ENCODE data around the gene SUPT20HL2.
"Not testable (repeated sequence)": the region's sequence is repeated elsewhere in the genome, so short reads cannot be mapped to it uniquely, and the experiment has no call there.

SUPT20HL2 gene

GRCh38 chrX:24334461-24334860 lies 20.6 kb upstream of the SUPT20HL2 start:
- H3K27ac ChIP-seq (ENCODE audit: low read depth, low read length), result no peak overlapping the region
- H3K27me3 ChIP-seq (ENCODE audit: control insufficient read depth in 1 of 2, insufficient read depth in 2 of 2, low read length in 2 of 2), result no peaks in the 10 kb centered on the region
- no peaks in the 10 kb centered on the region for H3K4me1 ChIP-seq (ENCODE audit: insufficient read depth, low read length)
- no peak overlapping the region for H3K4me3 ChIP-seq (ENCODE audit: low read depth in 1 of 2, low read length in 2 of 2)
- no peaks in the 10 kb centered on the region for H3K9me3 ChIP-seq (ENCODE audit: low read length)
- H3K9ac ChIP-seq (ENCODE audit: low read length), result no peak overlapping the region
- H3K36me3 ChIP-seq (ENCODE audit: insufficient read depth, low read length), result no peaks in the 10 kb centered on the region

DNA sequence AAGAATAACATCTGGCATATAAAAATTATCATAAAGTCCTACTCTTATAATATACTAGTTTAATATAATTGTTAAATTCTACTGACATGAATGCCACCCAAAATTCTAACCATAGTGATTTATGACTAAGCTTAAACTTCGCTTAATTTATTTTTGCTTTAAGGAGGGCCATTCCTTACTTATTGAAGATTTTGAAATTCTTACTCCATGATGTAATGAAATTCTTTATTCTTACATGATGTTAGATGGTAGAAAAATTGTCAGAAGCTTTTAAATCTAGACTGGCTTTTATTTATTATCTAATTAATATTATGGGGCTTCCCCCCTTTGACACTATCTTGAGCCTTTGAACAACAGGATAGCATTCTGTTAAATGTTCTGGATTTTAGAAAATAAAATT lies 19.5 kb upstream of the SUPT20HL2 start:
- Histone ChIP-seq H3K27me3 (ENCODE audit: control insufficient read depth in 1 of 2, insufficient read depth in 2 of 2, low read length in 2 of 2) (no peaks in the 10 kb centered on the region), H3K9ac (ENCODE audit: low read length) (no peak overlapping the region), H3K36me3 (ENCODE audit: insufficient read depth, low read length) (no peaks in the 10 kb centered on the region), H3K27ac (ENCODE audit: low read depth, low read length) (no peak overlapping the region), H3K4me1 (ENCODE audit: insufficient read depth, low read length) (no peaks in the 10 kb centered on the region), H3K9me3 (ENCODE audit: low read length) (no peaks in the 10 kb centered on the region), H3K4me3 (ENCODE audit: low read depth in 1 of 2, low read length in 2 of 2) (no peak overlapping the region)

DNA sequence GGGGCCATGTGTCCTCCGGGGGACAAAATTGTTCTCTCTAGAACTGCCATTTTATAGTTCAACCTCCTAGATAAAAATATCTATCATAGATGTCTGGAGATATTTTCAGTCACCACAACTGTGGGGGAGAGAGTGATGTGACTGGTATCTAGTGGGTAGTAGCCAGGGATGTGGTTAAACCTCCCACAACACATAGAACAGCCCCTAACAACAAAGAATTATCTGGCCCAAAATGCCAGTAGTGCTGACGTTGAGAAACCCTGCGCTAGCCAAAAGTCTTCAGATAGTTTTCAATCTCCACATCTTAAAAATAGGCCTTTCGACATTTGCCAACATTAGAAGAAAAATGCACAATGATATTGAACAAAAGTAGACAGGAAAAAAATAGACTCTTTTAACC lies 19.0 kb upstream of the SUPT20HL2 start:
- Histone ChIP-seq H3K9ac (ENCODE audit: low read length) (no peak overlapping the region), H3K9me3 (ENCODE audit: low read length) (no peaks in the 10 kb centered on the region), H3K4me1 (ENCODE audit: insufficient read depth, low read length) (no peaks in the 10 kb centered on the region), H3K36me3 (ENCODE audit: insufficient read depth, low read length) (no peaks in the 10 kb centered on the region), H3K4me3 (ENCODE audit: low read depth in 1 of 2, low read length in 2 of 2) (no peak overlapping the region), H3K27me3 (ENCODE audit: control insufficient read depth in 1 of 2, insufficient read depth in 2 of 2, low read length in 2 of 2) (no peaks in the 10 kb centered on the region), H3K27ac (ENCODE audit: low read depth, low read length) (no peak overlapping the region)

- Histone ChIP-seq H3K27ac (ENCODE audit: low read depth, low read length) (no peak overlapping the region), H3K27me3 (ENCODE audit: control insufficient read depth in 1 of 2, insufficient read depth in 2 of 2, low read length in 2 of 2) (no peaks in the 10 kb centered on the region)
These were observed 11.4 kb upstream of the SUPT20HL2 start for GRCh38 chrX:24325231-24325630.

DNA sequence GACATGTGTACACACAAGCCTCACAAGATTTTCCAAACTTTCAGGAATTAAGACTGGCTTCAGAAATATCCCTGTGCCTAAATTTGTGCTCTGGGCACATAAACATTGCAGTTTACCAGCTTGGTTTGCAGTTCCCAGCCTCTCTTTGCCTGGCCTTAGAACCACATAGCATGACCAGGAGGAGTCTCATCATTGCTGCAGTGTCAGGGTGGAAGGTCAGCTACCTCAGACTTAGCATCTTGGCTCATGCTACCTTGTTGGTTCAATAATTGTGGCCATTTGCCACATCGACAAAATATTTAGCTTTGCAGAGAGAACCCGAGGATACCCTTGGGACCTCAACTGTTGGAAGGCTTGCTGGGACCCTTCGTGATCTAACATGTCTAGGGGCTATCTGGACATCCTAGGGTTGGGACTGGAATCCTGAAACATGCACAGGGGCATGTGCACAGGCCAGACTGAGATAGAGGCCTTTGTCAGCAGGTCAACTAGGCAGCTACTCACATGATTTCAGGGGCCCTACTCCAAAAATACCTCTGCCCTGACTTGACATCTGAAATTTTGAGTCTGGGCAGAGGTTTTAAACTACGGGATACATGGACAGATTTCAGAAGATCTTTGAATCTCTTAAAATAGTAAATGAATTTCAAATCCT lies 8.0 kb upstream of the SUPT20HL2 start:
- Histone ChIP-seq H3K36me3 (ENCODE audit: insufficient read depth, low read length) (no peaks in the 10 kb centered on the region), H3K4me3 (ENCODE audit: low read depth in 1 of 2, low read length in 2 of 2) (no peak overlapping the region), H3K27me3 (ENCODE audit: control insufficient read depth in 1 of 2, insufficient read depth in 2 of 2, low read length in 2 of 2) (no peaks in the 10 kb centered on the region), H3K9ac (ENCODE audit: low read length) (no peak overlapping the region), H3K27ac (ENCODE audit: low read depth, low read length) (no peak overlapping the region), H3K4me1 (ENCODE audit: insufficient read depth, low read length) (no peaks in the 10 kb centered on the region), H3K9me3 (ENCODE audit: low read length) (no peaks in the 10 kb centered on the region)

More at GRCh38 chrX:24325231-24325630, 11.4 kb upstream of the SUPT20HL2 start:
- no peaks in the 10 kb centered on the region for H3K4me1 ChIP-seq (ENCODE audit: insufficient read depth, low read length)
- H3K36me3 ChIP-seq (ENCODE audit: insufficient read depth, low read length), result no peaks in the 10 kb centered on the region
- H3K9me3 ChIP-seq (ENCODE audit: low read length), result no peaks in the 10 kb centered on the region
- no peak overlapping the region for H3K4me3 ChIP-seq (ENCODE audit: low read depth in 1 of 2, low read length in 2 of 2)
- H3K9ac ChIP-seq (ENCODE audit: low read length), result no peak overlapping the region

DNA sequence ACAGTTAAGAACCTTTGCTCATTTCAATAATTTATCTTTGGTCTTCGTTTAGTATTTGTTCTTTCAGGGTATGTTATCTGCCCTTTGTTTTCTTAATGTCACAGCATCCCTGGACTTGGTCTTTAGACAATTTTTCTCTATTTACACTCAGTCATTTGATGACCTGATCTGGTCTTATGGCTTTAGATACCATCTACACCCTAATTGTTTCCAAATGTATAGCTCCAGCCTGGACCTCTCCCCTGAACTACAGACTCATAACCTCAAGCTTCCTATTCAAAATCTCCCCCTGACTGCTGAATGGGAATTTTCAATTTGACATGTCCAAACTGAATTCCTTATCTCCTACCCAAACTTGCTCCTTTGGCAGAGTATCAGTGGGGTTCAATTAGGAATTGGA lies 3.7 kb upstream of the SUPT20HL2 start:
- Histone ChIP-seq H3K9ac (ENCODE audit: low read length) (no peak overlapping the region), H3K27ac (ENCODE audit: low read depth, low read length) (no peak overlapping the region), H3K4me3 (ENCODE audit: low read depth in 1 of 2, low read length in 2 of 2) (no peak overlapping the region), H3K27me3 (ENCODE audit: control insufficient read depth in 1 of 2, insufficient read depth in 2 of 2, low read length in 2 of 2) (no peaks in the 10 kb centered on the region), H3K4me1 (ENCODE audit: insufficient read depth, low read length) (no peaks in the 10 kb centered on the region), H3K9me3 (ENCODE audit: low read length) (no peaks in the 10 kb centered on the region), H3K36me3 (ENCODE audit: insufficient read depth, low read length) (no peaks in the 10 kb centered on the region)

GRCh38 chrX:24316111-24316510 lies 2.2 kb upstream of the SUPT20HL2 start:
- no peaks in the 10 kb centered on the region for H3K27me3 ChIP-seq (ENCODE audit: control insufficient read depth in 1 of 2, insufficient read depth in 2 of 2, low read length in 2 of 2)
- no peaks in the 10 kb centered on the region for H3K36me3 ChIP-seq (ENCODE audit: insufficient read depth, low read length)
- H3K27ac ChIP-seq (ENCODE audit: low read depth, low read length), result no peak overlapping the region
- no peaks in the 10 kb centered on the region for H3K4me1 ChIP-seq (ENCODE audit: insufficient read depth, low read length)
- H3K9ac ChIP-seq (ENCODE audit: low read length), result no peak overlapping the region
- H3K4me3 ChIP-seq (ENCODE audit: low read depth in 1 of 2, low read length in 2 of 2), result no peak overlapping the region
- no peaks in the 10 kb centered on the region for H3K9me3 ChIP-seq (ENCODE audit: low read length)

DNA sequence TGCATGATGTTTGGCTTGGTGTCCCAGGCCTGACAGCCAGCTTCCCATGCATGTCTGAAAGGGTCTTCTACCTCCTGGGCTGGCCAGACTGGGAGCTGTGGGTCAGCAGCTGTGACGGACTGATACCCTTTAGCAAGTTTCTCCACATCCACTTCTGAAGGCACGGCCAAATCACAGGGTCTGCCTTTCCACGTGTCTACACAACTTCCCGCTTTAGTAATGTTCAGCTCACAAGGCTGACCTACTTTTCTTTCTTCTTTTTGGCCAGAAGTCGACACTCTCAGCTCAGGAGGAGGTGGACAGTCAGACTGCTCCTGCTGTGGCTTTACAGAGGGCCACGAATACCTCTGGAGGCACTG lies 1.6 kb downstream of the SUPT20HL2 start:
- not testable (repeated sequence) for H3K9ac ChIP-seq (ENCODE audit: low read length); H3K4me3 ChIP-seq (ENCODE audit: low read depth in 1 of 2, low read length in 2 of 2); H3K36me3 ChIP-seq (ENCODE audit: insufficient read depth, low read length); H3K27ac ChIP-seq (ENCODE audit: low read depth, low read length); H3K4me1 ChIP-seq (ENCODE audit: insufficient read depth, low read length); H3K27me3 ChIP-seq (ENCODE audit: control insufficient read depth in 1 of 2, insufficient read depth in 2 of 2, low read length in 2 of 2); H3K9me3 ChIP-seq (ENCODE audit: low read length)

DNA sequence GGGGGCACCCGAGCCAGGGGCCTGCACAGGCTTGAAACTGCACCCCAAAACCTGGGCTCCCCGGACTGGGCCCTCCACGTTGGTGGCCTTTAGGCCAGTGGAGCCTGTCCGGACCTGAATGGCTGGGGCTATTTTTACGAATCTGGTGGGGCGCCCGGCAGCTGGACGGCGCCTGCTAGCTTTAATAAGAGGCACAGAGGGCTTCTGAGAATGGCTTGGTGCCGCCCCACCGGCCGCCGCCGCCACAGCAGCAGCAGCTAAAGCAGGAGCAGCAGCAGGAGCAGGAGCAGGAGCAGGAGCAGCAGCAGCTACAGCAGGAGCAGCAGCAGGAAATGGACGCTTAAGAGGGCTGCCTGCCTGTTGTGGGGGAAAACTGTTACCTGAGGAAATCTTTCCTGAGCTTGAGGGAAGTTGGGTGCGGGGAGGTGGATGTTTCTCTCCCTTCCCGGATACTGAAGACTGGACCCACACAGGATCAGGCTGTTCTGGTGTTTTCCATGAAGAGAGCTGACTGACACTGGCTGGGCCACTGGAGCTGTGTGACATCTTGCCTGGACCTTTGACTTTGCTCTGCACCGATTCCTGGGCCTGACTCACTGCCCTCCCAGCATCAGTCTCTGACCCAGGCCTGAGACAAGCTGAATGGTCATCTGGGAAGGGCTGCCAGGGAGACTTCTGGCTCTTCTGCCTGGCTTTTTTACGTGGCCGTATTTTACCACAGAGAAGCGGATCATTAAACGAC lies 2.2 kb downstream of the SUPT20HL2 start:
- H3K27me3 ChIP-seq (ENCODE audit: control insufficient read depth in 1 of 2, insufficient read depth in 2 of 2, low read length in 2 of 2); H3K9ac ChIP-seq (ENCODE audit: low read length); H3K27ac ChIP-seq (ENCODE audit: low read depth, low read length): not testable (repeated sequence)

DNA sequence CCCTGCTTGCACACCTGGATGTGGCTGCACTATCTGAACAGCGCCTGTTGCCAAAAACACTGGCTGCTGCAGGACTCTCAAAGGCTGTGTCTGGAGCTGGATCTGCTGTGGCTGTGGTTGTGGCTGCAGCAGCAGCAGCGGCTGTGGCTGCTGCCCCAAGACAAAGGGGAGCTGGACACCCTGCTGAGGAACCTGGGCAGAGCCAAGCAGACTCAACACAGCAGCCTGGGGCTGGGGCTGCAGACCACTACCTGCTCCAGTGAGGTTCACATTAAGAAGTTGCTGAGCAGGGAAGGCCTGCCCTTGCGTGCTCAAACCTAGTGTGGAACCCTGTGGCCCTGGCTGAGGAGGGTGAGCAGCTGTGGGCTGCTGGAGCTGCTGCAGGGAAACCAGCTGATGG lies 3.0 kb downstream of the SUPT20HL2 start:
- not testable (repeated sequence) for H3K27ac ChIP-seq (ENCODE audit: low read depth, low read length); H3K4me1 ChIP-seq (ENCODE audit: insufficient read depth, low read length); H3K9me3 ChIP-seq (ENCODE audit: low read length); H3K27me3 ChIP-seq (ENCODE audit: control insufficient read depth in 1 of 2, insufficient read depth in 2 of 2, low read length in 2 of 2); H3K9ac ChIP-seq (ENCODE audit: low read length); H3K4me3 ChIP-seq (ENCODE audit: low read depth in 1 of 2, low read length in 2 of 2); H3K36me3 ChIP-seq (ENCODE audit: insufficient read depth, low read length)

More for the DNA sequence above, 2.2 kb downstream of the SUPT20HL2 start:
- not testable (repeated sequence) for H3K4me1 ChIP-seq (ENCODE audit: insufficient read depth, low read length); H3K4me3 ChIP-seq (ENCODE audit: low read depth in 1 of 2, low read length in 2 of 2); H3K36me3 ChIP-seq (ENCODE audit: insufficient read depth, low read length); H3K9me3 ChIP-seq (ENCODE audit: low read length)

GRCh38 chrX:24309580-24310374 lies 4.1 kb downstream of the SUPT20HL2 start:
- H3K4me3 ChIP-seq (ENCODE audit: low read depth in 1 of 2, low read length in 2 of 2); H3K27ac ChIP-seq (ENCODE audit: low read depth, low read length); H3K9ac ChIP-seq (ENCODE audit: low read length); H3K4me1 ChIP-seq (ENCODE audit: insufficient read depth, low read length); H3K36me3 ChIP-seq (ENCODE audit: insufficient read depth, low read length); H3K9me3 ChIP-seq (ENCODE audit: low read length): not testable (repeated sequence)
- peaks cover 0 to 10% of the 10 kb centered on the region in 2 donors for H3K27me3 ChIP-seq (ENCODE audit: control insufficient read depth in 1 of 2, insufficient read depth in 2 of 2, low read length in 2 of 2)
